Measurements from ENCODE around the gene UCMA.

UCMA gene

GRCh38 chr10:13231808-13232207 is 2.4 kb downstream of the UCMA start:
- no peak for DNase-seq

- no peak for DNase-seq
Measured at GRCh38 chr10:13231190-13231589, 3.0 kb downstream of the UCMA start.

GRCh38 chr10:13227031-13227430 is 7.1 kb downstream of the UCMA start:
- no peak for DNase-seq

GRCh38 chr10:13225601-13226000 is 8.6 kb downstream of the UCMA start:
- no peak for DNase-seq

- no peak for DNase-seq
Measured at GRCh38 chr10:13224210-13224995, 9.8 kb downstream of the UCMA start.

GRCh38 chr10:13223241-13223640 is 10.9 kb downstream of the UCMA start:
- no peak for DNase-seq

- no peak for DNase-seq
Measured at GRCh38 chr10:13222566-13222965, 11.6 kb downstream of the UCMA start.

GRCh38 chr10:13222151-13222550 is 12.0 kb downstream of the UCMA start:
- no peak for DNase-seq

- DNase-seq, result no peak
Measured at GRCh38 chr10:13221572-13221971, 12.6 kb downstream of the UCMA start.

- no peak for DNase-seq
Measured at GRCh38 chr10:13219685-13220670, 14.2 kb downstream of the UCMA start.

- DNase-seq, result no peak
Measured at GRCh38 chr10:13218878-13219277, 15.3 kb downstream of the UCMA start.

GRCh38 chr10:13213163-13213562 is 21.0 kb downstream of the UCMA start:
- DNase-seq, result no peak

- DNase-seq, result no peak
Measured at GRCh38 chr10:13206546-13207443, 27.4 kb downstream of the UCMA start.

- DNase-seq, result no peak
Measured at GRCh38 chr10:13206091-13206490, 28.1 kb downstream of the UCMA start.

- no peak for DNase-seq
Measured at GRCh38 chr10:13201132-13201531, 33.0 kb downstream of the UCMA start.

GRCh38 chr10:13195016-13195415 is 39.2 kb downstream of the UCMA start:
- no peak for DNase-seq

GRCh38 chr10:13193637-13194036 is 40.5 kb downstream of the UCMA start:
- no peak for DNase-seq

- DNase-seq, result no peak
Measured at GRCh38 chr10:13191362-13191761, 42.8 kb downstream of the UCMA start.

GRCh38 chr10:13190816-13191215 is 43.4 kb downstream of the UCMA start:
- no peak for DNase-seq

- DNase-seq, result no peak
Measured at GRCh38 chr10:13189961-13190360, 44.2 kb downstream of the UCMA start.

GRCh38 chr10:13188593-13188992 is 45.6 kb downstream of the UCMA start:
- DNase-seq, result no peak

GRCh38 chr10:13187135-13187534 is 47.0 kb downstream of the UCMA start:
- DNase-seq, result no peak

Measured in activated naive CD4-positive, alpha-beta T cell treated with anti-CD3 and anti-CD28 coated beads, Interleukin-2, amount 50 U/mL, for 16 hours (primary cell).